HEK293T (cell line): ENCODE results near the gene IQSEC1.

Experiments
- CTCF ChIA-PET: fragments of 350-600 bp; formaldehyde crosslinking; extraction: SDS; loops from one replicate; lab custom pipeline; 2021; ENCODE audit warnings: antibody characterized with exemption, inconsistent platforms; lab: Yijun Ruan, JAX
- POLR2A ChIA-PET: fragments of 350-600 bp; formaldehyde crosslinking; extraction: SDS; loops from one replicate; lab custom pipeline; 2020; ENCODE audit warnings: antibody characterized with exemption, inconsistent platforms; lab: Yijun Ruan, JAX
- DNase-seq: peaks from one replicate; pipeline ENCODE4 v3.0.0; 2012; ENCODE audit warnings: mixed read lengths; ENCODE audit errors: extremely low spot score
- ARNT ChIP-seq: fragments of 450-650 bp; IDR thresholded peaks from 2 replicates; pipeline ENCODE4 v1.6.1; 2017; ENCODE audit warnings: mild to moderate bottlenecking
- BHLHE40 ChIP-seq: fragments of 450-650 bp; IDR thresholded peaks from 2 replicates; pipeline ENCODE4 v1.6.1; 2016; ENCODE audit warnings: mild to moderate bottlenecking, moderate library complexity, borderline replicate concordance
- CTBP1 ChIP-seq: fragments of 450-650 bp; IDR thresholded peaks from 2 replicates; pipeline ENCODE4 v1.6.1; 2016; ENCODE audit warnings: borderline replicate concordance
- ELF4 ChIP-seq: fragments of 450-650 bp; IDR thresholded peaks from 2 replicates; pipeline ENCODE4 v1.6.1; 2017; ENCODE audit warnings: antibody characterized with exemption
- FOXA1 ChIP-seq: fragments of 450-650 bp; IDR thresholded peaks from 2 replicates; pipeline ENCODE4 v1.6.1; 2016; ENCODE audit warnings: mild to moderate bottlenecking
- FOXK2 ChIP-seq: fragments of 450-650 bp; IDR thresholded peaks from 2 replicates; pipeline ENCODE4 v1.6.1; 2016; ENCODE audit warnings: mild to moderate bottlenecking
- FOXM1 ChIP-seq: fragments of 450-650 bp; IDR thresholded peaks from 2 replicates; pipeline ENCODE4 v1.6.1; 2017; ENCODE audit warnings: mild to moderate bottlenecking, borderline replicate concordance
- HDGF ChIP-seq: fragments of 450-650 bp; IDR thresholded peaks from 2 replicates; pipeline ENCODE4 v1.6.1; 2017; ENCODE audit warnings: antibody characterized with exemption, borderline replicate concordance
- L3MBTL2 ChIP-seq: fragments of 450-650 bp; conservative IDR thresholded peaks from 2 replicates; pipeline ENCODE4 v1.6.1; 2016; ENCODE audit warnings: mild to moderate bottlenecking
- LEF1 ChIP-seq: fragments of 450-650 bp; IDR thresholded peaks from 2 replicates; pipeline ENCODE4 v1.6.1; 2017; ENCODE audit warnings: mild to moderate bottlenecking, borderline replicate concordance
- NFRKB ChIP-seq: fragments of 450-650 bp; IDR thresholded peaks from 2 replicates; pipeline ENCODE4 v1.6.1; 2016; ENCODE audit warnings: mild to moderate bottlenecking, moderate library complexity
- SP1 ChIP-seq: fragments of 450-650 bp; IDR thresholded peaks from 2 replicates; pipeline ENCODE4 v1.6.1; 2017
- SUZ12 ChIP-seq: fragments of 450-650 bp; IDR thresholded peaks from 2 replicates; pipeline ENCODE4 v1.6.1; 2016; ENCODE audit warnings: mild to moderate bottlenecking
- TARDBP ChIP-seq: fragments of 450-650 bp; IDR thresholded peaks from 2 replicates; pipeline ENCODE4 v1.6.1; 2016
- ZNF384 ChIP-seq: fragments of 450-650 bp; IDR thresholded peaks from 2 replicates; pipeline ENCODE4 v1.6.1; 2016
- TF ChIP-seq, protein P1 (sequence below): fragments of 450-650 bp; IDR thresholded peaks from 2 replicates; pipeline ENCODE4 v1.6.1; 2016

IQSEC1 gene

GRCh38 chr3:12972781-12973702, 100.2 kb downstream of the IQSEC1 start:
- CTCF ChIA-PET: interaction anchor here (1.9 kb wide), 1 partner anchor 11 kb away, joined by 8 read pairs; no protein-coding TSS in a partner anchor
- no peak for TF ChIP-seq HDGF
- no peak for TF ChIP-seq ELF4
- TF ChIP-seq, protein P1, sequence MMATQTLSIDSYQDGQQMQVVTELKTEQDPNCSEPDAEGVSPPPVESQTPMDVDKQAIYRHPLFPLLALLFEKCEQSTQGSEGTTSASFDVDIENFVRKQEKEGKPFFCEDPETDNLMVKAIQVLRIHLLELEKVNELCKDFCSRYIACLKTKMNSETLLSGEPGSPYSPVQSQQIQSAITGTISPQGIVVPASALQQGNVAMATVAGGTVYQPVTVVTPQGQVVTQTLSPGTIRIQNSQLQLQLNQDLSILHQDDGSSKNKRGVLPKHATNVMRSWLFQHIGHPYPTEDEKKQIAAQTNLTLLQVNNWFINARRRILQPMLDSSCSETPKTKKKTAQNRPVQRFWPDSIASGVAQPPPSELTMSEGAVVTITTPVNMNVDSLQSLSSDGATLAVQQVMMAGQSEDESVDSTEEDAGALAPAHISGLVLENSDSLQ: no peak
- TF ChIP-seq BHLHE40: no peak
- no peak for TF ChIP-seq TARDBP
- TF ChIP-seq CTBP1: no peak
- TF ChIP-seq ZNF384: no peak
- no peak for TF ChIP-seq SP1
- no peak for TF ChIP-seq FOXK2
- no peak for TF ChIP-seq SUZ12
- TF ChIP-seq NFRKB: no peak
- no peak for TF ChIP-seq FOXM1
- TF ChIP-seq ARNT: no peak
- no peak for TF ChIP-seq L3MBTL2
- TF ChIP-seq FOXA1: no peak
- TF ChIP-seq LEF1: no peak
- DNase-seq: no peak
- POLR2A ChIA-PET: no interaction called here

- ChIA-PET POLR2A (no interaction called here), CTCF (interaction anchor here (1.9 kb wide), 1 partner anchor 12 kb away, joined by 8 read pairs; no protein-coding TSS in a partner anchor)
- no peak for TF ChIP-seq ARNT
- TF ChIP-seq TARDBP: no peak
- no peak for TF ChIP-seq FOXK2
- TF ChIP-seq SUZ12: no peak
- no peak for TF ChIP-seq FOXA1
- TF ChIP-seq ELF4: no peak
- TF ChIP-seq, protein P1: no peak
- TF ChIP-seq NFRKB: no peak
- no peak for TF ChIP-seq L3MBTL2
- TF ChIP-seq ZNF384: no peak
- TF ChIP-seq SP1: no peak
- no peak for TF ChIP-seq BHLHE40
- TF ChIP-seq HDGF: no peak
- TF ChIP-seq LEF1: no peak
- TF ChIP-seq FOXM1: no peak
- TF ChIP-seq CTBP1: no peak
- DNase-seq: no peak
Measured at GRCh38 chr3:12972043-12972442, 101.2 kb downstream of the IQSEC1 start.

- TF ChIP-seq FOXK2: no peak
- TF ChIP-seq ELF4: no peak
- no peak for TF ChIP-seq CTBP1
- no peak for TF ChIP-seq FOXM1
- TF ChIP-seq SP1: no peak
- TF ChIP-seq LEF1: no peak
- no peak for TF ChIP-seq NFRKB
- TF ChIP-seq ARNT: no peak
- TF ChIP-seq ZNF384: no peak
- ChIA-PET POLR2A (no interaction called here), CTCF (interaction anchor here (1.0 to 1.4 kb wide), 3 partner anchors 13 to 23 kb away, joined by 3 to 6 read pairs (median 3); no protein-coding TSS in a partner anchor)
- DNase-seq: no peak
Measured at GRCh38 chr3:12970684-12971083, 102.5 kb downstream of the IQSEC1 start.

- ChIA-PET CTCF (interaction anchor here (1.0 to 1.2 kb wide), 2 partner anchors 14 to 24 kb away, joined by 3 read pairs; no protein-coding TSS in a partner anchor), POLR2A (no interaction called here)
- TF ChIP-seq ELF4: no peak
- TF ChIP-seq FOXM1: no peak
- TF ChIP-seq FOXK2: no peak
- no peak for DNase-seq
Measured at GRCh38 chr3:12969486-12969885, 103.7 kb downstream of the IQSEC1 start.

- DNase-seq: no peak
- ChIA-PET CTCF (no interaction called here), POLR2A (interaction anchor here (0.9 kb wide), 1 partner anchor 24 kb away, joined by 3 read pairs; no protein-coding TSS in a partner anchor)
- no peak for TF ChIP-seq ARNT
- no peak for TF ChIP-seq ELF4
- no peak for TF ChIP-seq TARDBP
- TF ChIP-seq FOXA1: no peak
- TF ChIP-seq FOXK2: no peak
- no peak for TF ChIP-seq HDGF
- no peak for TF ChIP-seq LEF1
- TF ChIP-seq FOXM1: no peak
- no peak for TF ChIP-seq SUZ12
- TF ChIP-seq SP1: no peak
- no peak for TF ChIP-seq CTBP1
- no peak for TF ChIP-seq NFRKB
- no peak for TF ChIP-seq ZNF384
- TF ChIP-seq, protein P1: no peak
- no peak for TF ChIP-seq BHLHE40
- no peak for TF ChIP-seq L3MBTL2
Measured at GRCh38 chr3:12968541-12968940, 104.7 kb downstream of the IQSEC1 start.
